ENCODE data around the gene GMFB. TPM values are rescaled to one million over a fixed set of nuclear protein-coding genes. Genes with fewer than 3 reads are reported as not detected.

The GMFB gene
- total RNA-seq, 4 donors from 2014 or later, result 24.1 to 44.3 (median 26.6) TPM

- no peak for DNase-seq (ENCODE audit: low spot score in 2 of 2)
- Histone ChIP-seq H3K36me3 (peaks cover 17% of the 10 kb centered on the region), H3K27ac (no peak overlapping the region), H3K4me1 (peaks cover 17% of the 10 kb centered on the region), H3K9me3 (no peaks in the 10 kb centered on the region), H3K27me3 (no peaks in the 10 kb centered on the region), H3K4me3 (no peak overlapping the region)
- TF ChIP-seq POLR2A (IDR thresholded peaks at IDR 0.05) (no peak), POLR2AphosphoS5 (IDR thresholded peaks at IDR 0.05) (no peak)
- WGBS, result 89% methylated on average over 2 of the region's 2 CpGs
Measured at GRCh38 chr14:54481695-54482094, 7.1 kb downstream of the GMFB start.

GRCh38 chr14:54480830-54481562 is 7.8 kb downstream of the GMFB start:
- Histone ChIP-seq H3K36me3 (peaks cover 17% of the 10 kb centered on the region), H3K9me3 (no peaks in the 10 kb centered on the region), H3K4me3 (no peak overlapping the region), H3K27ac (no peak overlapping the region), H3K4me1 (peaks cover 13% of the 10 kb centered on the region), H3K27me3 (no peaks in the 10 kb centered on the region)
- DNase-seq (ENCODE audit: low spot score in 2 of 2), result no peak
- 60% methylated on average over 4 of the region's 4 CpGs for WGBS
- TF ChIP-seq EP300 (IDR thresholded peaks at IDR 0.05) (no peak), POLR2A (IDR thresholded peaks at IDR 0.05) (no peak), CTCF (IDR thresholded peaks at IDR 0.05) (no peak), POLR2AphosphoS5 (IDR thresholded peaks at IDR 0.05) (no peak)

- Histone ChIP-seq H3K36me3 (peaks cover 17% of the 10 kb centered on the region), H3K4me1 (no peaks in the 10 kb centered on the region), H3K4me3 (no peak overlapping the region), H3K27ac (no peak overlapping the region), H3K27me3 (no peaks in the 10 kb centered on the region), H3K9me3 (no peaks in the 10 kb centered on the region)
- TF ChIP-seq EP300 (IDR thresholded peaks at IDR 0.05), result no peak
- TF ChIP-seq CTCF (IDR thresholded peaks at IDR 0.05), result no peak
- TF ChIP-seq POLR2A (IDR thresholded peaks at IDR 0.05), result no peak
- no peak for TF ChIP-seq POLR2AphosphoS5 (IDR thresholded peaks at IDR 0.05)
- no peak for DNase-seq (ENCODE audit: low spot score in 2 of 2)
- 64% methylated on average over 3 of the region's 3 CpGs for WGBS
Measured at GRCh38 chr14:54478636-54479215, 10.1 kb downstream of the GMFB start.

GRCh38 chr14:54475911-54476310 is 12.9 kb downstream of the GMFB start:
- no peak overlapping the region for H3K27ac ChIP-seq
- H3K9me3 ChIP-seq, result no peaks in the 10 kb centered on the region
- 76% methylated on average over 4 of the region's 4 CpGs for WGBS
- TF ChIP-seq CTCF (IDR thresholded peaks at IDR 0.05) (no peak), POLR2AphosphoS5 (IDR thresholded peaks at IDR 0.05) (no peak), POLR2A (IDR thresholded peaks at IDR 0.05) (no peak), EP300 (IDR thresholded peaks at IDR 0.05) (no peak)
- H3K4me1 ChIP-seq, result no peaks in the 10 kb centered on the region
- no peak overlapping the region for H3K4me3 ChIP-seq
- DNase-seq (ENCODE audit: low spot score in 2 of 2), result no peak
- peaks cover 12% of the 10 kb centered on the region for H3K36me3 ChIP-seq
- H3K27me3 ChIP-seq, result no peaks in the 10 kb centered on the region

- TF ChIP-seq CTCF (IDR thresholded peaks at IDR 0.05), result no peak
- TF ChIP-seq POLR2A (IDR thresholded peaks at IDR 0.05), result no peak
- TF ChIP-seq EP300 (IDR thresholded peaks at IDR 0.05), result no peak
- no peak for TF ChIP-seq POLR2AphosphoS5 (IDR thresholded peaks at IDR 0.05)
- no peak overlapping the region for H3K27ac ChIP-seq
- peaks cover 15% of the 10 kb centered on the region for H3K36me3 ChIP-seq
- 72% methylated on average over 4 of the region's 4 CpGs for WGBS
- no peak for DNase-seq (ENCODE audit: low spot score in 2 of 2)
- H3K27me3 ChIP-seq, result no peaks in the 10 kb centered on the region
- no peak overlapping the region for H3K4me3 ChIP-seq
- no peaks in the 10 kb centered on the region for H3K4me1 ChIP-seq
- no peaks in the 10 kb centered on the region for H3K9me3 ChIP-seq
Measured at GRCh38 chr14:54475187-54475899, 13.4 kb downstream of the GMFB start.
